ENCODE data around the gene CPNE5.

CPNE5 gene

DNA sequence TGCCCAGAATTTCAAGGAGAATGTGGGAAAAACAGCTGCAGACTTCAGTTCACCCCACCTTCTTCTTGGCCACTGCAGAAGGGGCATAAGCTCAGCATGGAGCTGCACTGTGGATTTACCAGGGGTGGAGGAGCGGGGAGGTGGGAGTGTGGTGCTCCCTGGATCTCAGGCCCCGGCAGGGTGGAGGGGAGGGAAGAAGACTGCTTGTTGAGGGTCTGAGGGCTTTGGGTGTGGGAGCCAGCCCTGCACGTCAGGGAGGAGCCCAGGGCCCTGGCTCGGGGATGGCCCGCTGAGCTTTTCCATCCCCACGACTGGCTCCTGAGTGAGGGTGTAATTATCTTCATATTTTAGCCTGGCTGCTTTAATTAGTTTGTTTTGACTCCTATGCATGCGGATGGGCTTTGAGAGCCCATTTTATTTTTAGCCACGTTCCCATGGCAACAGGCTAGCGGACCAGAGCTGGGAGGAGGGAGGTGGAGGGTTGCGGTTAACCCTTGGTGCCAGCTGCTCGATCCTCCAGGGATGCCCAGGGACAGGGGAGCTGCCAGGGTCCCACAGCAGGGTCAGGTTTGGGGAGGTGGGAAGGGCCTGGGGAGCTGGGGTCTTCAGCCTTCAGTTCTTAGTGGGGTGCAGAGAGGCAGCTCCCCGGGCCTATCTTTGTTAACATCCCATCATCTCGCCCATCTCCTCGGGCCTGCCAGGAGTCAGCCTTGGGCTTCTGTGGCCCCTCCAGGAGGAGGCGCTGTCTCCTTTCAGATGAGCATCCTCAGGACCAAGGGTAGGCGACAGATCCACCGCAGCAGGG is 73.4 kb downstream of the CPNE5 start:
- DNase-seq (ENCODE audit: low read depth in 2 of 2), result peak; percentile 37 to 65

DNA sequence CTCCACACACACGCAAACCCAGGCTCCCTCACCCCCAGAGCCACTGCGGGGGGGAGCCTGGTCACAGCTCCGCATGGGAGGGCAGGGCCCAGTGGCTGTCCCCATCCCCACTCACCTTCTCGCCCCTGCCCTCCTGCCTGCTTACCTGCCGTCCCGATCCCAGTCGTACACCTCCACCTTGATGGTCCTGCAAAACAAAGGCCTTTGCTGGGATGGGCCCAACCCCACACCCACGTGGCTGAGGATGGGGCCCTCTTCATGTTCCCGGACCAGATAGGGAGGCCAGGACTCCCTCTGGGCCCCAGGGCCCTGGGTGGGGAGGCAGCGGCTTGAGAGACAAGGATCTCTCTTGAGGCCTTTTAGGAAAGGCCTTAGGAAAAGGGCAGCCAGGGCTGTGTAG is 74.1 kb downstream of the CPNE5 start:
- DNase-seq (ENCODE audit: low read depth in 2 of 2), result no peak

GRCh38 chr6:36762123-36762522 is 77.1 kb downstream of the CPNE5 start:
- no peak for DNase-seq (ENCODE audit: low read depth in 2 of 2)

- DNase-seq (ENCODE audit: low read depth in 2 of 2), result no peak
Measured at GRCh38 chr6:36760685-36761435, 78.4 kb downstream of the CPNE5 start.

GRCh38 chr6:36759148-36759759 is 80.0 kb downstream of the CPNE5 start:
- peak; percentile 39 to 65 for DNase-seq (ENCODE audit: low read depth in 2 of 2)

DNA sequence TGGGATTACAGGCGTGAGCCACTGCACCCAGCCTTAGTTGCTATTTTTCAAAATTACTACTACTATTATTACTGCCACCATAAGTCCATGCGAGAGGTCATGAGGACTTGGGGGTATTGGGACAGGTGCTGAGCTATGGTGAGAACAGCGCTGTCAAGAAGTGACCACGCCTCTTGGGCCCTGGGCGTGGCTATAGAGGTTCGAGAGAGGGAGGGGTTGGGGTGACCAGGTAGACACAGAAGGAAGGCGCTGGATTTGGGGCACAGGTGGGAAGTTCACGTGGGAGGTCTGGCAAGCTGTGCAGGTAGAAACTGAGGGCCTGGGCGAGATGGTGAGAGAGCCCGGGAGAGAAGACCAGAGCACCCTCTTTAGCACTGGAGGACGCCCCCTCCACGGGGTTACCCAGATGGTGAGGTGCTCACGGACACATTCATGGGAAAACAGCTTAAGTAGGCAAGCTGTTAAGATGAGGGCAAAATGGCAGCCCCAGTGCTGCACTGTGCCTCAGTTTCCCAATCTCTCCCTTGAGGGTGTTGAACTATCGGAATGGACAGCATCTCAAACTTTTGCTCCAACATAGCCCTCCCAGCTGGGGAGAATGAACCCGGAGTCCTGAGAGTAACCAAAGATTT is 80.6 kb downstream of the CPNE5 start:
- no peak for DNase-seq (ENCODE audit: low read depth in 2 of 2)

- no peak for DNase-seq (ENCODE audit: low read depth in 2 of 2)
Measured at GRCh38 chr6:36757943-36758508, 81.2 kb downstream of the CPNE5 start.

DNA sequence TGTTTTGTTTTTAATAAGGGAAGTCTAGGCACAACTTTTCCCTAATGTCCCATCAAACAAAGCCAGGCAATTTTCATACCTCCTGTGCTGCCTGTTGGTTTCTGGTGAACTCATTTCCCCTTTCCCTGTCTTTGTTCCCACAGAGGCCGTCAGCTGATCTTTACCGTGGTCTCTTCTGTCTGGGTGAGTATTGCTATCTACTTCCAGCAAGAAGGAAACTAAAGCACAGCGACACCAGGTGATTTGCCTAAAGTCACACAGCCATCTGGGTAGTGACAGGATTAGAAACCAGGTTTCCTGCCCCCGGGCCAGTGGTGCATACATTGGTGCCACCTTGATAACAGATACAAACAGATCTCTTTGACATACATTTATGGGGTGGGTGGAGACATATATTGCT is 82.0 kb downstream of the CPNE5 start:
- no peak for DNase-seq (ENCODE audit: low read depth in 2 of 2)

DNA sequence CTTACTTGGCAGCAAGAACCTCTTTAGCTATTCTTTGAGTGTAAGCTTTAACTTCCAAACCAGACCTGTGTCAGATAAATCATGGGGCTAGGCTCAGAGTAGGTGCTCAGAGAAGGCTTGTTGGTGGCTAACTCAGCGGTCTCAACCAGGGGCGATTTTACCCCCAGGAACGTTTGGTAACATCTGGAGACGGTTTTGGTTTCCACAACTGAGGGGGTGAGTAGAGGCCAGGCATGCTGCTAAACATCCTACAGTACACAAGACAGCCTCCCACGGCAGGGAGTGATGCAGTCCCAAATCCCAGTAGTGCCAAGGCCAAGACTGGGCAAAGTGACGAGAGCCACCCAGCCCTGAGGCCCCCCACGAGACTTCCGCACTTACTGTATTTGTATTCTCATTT is 82.5 kb downstream of the CPNE5 start:
- DNase-seq (ENCODE audit: low read depth in 2 of 2), result no peak

DNA sequence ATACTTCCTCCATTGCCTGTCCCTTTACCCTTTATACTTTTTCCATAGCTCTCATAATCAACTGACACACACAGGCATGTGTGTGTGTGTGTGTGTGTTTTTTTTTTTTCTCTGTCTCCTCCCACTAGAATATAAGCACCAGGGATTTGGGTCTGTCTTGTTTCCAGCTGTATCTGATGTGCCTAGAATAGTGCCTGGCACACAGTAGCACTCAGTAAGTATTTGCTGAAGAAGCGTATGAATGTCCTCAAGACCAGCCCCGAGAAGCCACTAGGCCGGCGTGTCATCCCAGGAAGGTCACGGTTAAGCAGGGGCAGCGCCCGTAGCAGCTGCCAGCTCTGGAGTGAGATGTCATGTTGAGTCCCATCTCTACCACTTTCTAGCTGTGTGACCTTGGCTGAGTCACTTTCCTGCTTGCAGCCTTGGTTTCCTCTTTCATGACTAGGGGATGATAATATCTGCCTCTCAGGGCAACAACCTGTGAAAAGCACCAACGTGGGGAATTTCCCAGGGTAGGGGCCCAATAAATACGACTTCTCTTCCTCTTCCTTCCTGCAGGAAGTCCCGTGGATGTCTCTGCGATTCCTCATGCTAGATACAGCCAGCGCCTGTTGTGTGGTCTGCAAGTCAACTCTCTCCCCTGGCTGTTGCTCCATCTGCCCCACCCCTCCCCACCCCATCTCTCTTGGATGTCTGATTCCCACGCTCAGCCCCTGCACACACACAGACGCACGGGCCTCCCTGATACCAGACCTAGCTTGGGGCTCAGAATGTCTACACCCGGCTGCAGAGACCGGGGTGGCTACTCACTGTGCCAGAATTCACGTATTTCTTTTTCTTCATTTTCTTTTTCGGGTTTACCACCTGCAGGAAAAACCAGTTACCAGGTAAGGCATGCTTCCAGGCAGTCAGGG is 83.6 kb downstream of the CPNE5 start:
- DNase-seq (ENCODE audit: low read depth in 2 of 2), result peak; percentile 20 to 36

DNA sequence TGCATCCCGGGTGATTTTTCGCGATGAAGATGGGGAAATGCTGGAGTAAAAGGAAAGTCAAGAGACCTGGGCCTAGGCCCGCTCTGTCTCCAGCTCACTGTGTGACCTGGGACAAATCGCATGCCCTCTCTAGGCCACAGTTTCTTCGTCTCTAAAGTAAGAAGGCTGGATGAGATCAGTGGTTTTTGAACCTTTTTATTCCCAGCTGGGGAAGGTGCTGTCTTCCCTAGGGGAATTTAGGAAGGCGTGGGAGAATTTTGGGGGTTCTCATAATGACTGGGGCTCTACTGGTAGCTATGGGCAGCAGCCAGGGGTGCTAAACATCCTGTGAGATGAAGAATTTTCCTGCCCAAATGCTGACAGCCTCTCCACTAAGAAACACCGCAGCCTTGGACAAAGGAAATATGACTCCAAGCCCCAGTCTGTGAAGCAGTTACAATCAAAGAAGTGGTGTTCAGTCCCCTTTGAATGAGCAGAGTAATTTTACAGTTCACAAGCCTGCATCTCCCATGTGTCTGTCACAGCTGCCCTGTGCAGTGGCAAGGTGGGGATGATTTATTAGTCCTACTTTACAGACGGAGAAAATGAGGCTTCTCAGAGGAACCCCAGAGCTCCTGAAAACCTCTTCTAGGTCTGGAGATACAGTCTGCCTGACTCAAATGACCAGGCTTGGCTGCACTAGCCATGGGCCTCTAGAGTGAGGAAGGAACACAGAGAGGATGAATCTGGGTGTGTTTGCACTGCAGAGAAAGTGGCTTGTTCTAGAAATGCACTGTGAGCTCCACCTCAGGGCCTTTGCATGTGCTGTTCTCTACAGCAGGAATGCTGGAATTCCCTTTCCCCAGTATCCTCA is 84.4 kb downstream of the CPNE5 start:
- DNase-seq (ENCODE audit: low read depth in 2 of 2), result no peak

GRCh38 chr6:36753671-36754405 is 85.4 kb downstream of the CPNE5 start:
- no peak for DNase-seq (ENCODE audit: low read depth in 2 of 2)

DNA sequence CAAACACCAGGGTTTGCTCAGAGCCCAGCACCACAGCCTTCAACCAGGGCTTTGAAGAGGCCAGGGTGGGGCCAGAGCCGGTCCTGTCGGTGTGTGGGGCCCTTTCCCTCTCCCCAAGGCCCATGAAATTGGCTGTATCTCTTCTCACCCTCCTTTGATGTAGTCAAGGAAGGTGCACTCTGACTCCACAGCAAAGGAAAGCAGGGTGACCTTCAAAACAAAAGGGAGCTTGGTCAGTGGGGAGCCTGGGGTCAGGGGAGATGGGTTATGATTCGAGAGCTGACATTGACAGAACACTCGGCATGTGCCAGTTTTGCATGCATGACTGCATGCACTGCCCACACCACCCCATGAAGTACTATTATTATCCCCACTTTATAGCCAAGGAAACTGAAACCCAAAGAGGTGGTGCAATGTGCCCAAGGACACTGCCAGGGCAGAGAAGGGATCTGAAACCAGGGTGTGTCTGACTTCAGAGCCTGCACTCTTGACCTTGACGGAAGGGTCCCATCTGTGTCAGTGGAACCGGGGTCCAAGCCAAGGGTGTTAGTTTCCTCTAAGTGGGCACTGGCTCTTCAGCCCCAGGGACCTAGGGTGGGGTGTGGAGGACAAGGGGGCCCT is 86.2 kb downstream of the CPNE5 start:
- DNase-seq (ENCODE audit: low read depth in 2 of 2), result no peak

DNA sequence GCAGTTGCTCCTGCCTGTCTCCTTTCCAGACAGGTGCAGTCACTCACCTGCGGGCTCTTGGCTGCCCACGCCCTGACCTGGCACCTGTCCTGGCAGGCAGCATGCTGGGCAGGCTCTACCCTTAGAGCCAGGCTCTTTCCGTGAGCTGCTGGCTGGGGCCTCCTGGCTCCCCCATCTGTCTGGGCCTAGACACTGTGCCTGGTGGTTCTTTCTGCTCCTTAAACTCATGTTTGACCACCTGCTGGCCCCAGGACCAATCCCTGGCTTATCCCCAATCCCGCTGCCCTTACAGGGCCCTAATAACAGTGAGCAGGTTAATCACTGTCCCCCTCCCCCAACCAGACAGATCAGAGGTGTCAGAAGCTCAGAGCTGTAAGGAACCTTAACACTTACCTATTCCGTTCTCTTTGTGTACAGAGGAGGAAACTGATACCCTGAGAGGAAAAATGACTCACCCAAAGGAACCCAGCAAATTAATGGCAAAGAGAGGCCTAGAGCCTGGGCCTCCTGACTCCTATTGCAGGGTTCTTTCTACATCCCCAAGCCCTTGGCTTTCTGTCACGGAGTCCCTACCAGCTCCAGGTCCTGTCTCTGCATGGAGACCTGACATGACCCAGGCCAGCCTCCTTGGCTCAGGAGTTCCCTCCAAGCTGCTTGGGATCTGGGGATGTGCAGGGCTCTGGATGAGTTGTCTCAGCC is 86.9 kb downstream of the CPNE5 start:
- DNase-seq (ENCODE audit: low read depth in 2 of 2), result no peak

DNA sequence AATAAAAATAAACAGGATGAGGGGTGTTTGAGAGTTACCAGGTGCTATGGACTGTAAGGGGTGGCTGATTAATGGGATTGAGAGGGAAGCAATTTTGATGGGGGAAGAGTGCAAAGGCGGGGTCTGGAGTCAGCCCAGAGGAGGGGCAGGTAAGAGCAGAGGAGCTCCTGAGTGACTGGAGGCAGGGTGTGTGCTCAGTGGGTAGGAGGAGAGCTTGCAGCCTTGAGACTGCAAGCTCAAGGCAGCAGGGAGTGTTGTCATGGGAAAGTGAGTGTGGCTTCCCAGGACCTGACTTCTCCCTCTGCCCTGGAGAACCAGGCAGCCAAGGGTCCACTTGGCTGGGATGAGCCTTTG is 87.4 kb downstream of the CPNE5 start:
- no peak for DNase-seq (ENCODE audit: low read depth in 2 of 2)

DNA sequence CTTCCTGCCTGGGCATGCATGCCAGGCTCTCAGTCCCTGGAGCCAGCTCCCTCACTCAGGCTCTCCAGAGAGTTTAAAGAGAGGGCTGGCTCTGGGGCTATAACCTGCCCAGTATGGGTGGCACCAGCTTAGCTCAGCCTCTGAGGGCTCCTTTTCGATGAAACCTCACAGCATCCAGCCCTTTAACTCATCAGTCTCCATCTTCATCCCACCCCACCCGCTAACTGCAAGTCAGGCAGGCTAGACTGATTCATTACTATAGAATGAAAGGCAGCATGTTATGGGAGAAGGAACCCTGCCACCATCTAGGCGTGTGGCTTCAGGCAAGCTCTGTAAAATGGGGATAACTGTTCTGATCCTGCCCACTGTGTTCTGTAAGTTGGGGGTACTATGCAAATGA is 88.2 kb downstream of the CPNE5 start:
- no peak for DNase-seq (ENCODE audit: low read depth in 2 of 2)

DNA sequence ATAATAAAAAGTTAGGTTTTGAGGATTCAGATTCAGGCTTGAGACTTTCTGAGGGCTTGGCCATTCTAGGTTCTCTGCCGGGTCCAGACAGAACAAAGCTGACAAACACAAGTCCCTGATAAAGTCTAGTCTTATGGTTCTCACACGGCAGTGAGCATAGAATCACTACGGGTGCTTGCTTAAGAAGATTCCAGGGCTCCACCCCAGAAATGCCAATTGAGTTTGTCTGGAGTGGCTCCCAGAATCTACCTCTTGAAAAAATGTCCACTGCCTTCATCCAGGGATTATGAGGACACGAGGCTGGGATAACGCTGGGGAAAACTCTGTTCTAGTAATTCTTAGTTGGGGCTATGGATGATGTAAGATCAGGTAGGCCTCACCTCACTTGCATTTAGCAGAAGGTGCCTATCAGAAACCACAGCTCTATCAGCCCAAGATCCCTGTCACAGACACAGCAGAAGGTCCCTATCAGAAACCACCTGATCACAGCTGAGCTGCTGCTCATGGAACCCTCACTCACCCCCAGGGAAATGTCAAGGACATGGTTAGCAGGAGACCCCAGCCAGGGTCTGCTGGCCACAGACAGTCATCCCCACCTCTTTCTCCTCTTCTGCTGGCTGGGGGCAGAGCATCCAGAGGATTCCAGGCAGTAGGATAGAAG is 89.3 kb downstream of the CPNE5 start:
- no peak for DNase-seq (ENCODE audit: low read depth in 2 of 2)

DNA sequence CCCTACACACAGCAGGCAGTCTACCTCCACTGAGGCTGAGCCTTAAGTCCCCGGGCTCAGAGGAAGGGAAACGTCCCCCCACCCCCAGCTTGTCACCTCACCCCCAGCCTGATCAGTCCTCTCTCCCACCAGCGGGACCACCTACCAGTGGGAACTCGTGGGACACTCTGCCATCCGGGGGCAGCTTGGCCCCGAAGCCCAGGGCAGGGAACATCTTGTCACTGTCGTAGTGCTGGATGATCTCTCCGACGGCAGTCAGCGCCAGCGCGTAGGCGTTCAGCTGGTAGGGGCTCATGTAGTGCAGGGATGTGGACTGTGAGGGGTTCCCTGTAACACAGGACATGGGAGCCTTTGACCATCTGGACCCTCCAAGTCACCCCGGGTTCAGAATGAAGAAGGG is 93.0 kb downstream of the CPNE5 start:
- DNase-seq (ENCODE audit: low read depth in 2 of 2), result no peak

Measured in stimulated activated CD8-positive, alpha-beta memory T cell treated with anti-CD3 and anti-CD28 coated beads, Interleukin-2, amount 100 ng/mL, for 1 hour (primary cell).